A673 (cell line): ENCODE results near the gene ORAI2. TPM values are rescaled to one million over a fixed set of nuclear protein-coding genes. Genes with fewer than 3 reads are reported as not detected.

ENCODE experiments used
- BruUV-seq: library from RNA; stranded (reverse); fragments of 400-500 nt; replicated peaks from 2 replicates; lab custom pipeline; 2021; lab: Mats Ljungman, UMichigan
- CTCF ChIA-PET: fragments of 300-600 bp; sonication (Branson Sonifier 250); formaldehyde crosslinking; loops from one replicate; lab custom pipeline; 2022; ENCODE audit warnings: antibody characterized with exemption; lab: Charles Lee
- POLR2A ChIA-PET: fragments of 300-600 bp; sonication (Branson Sonifier 250); formaldehyde crosslinking; loops from one replicate; lab custom pipeline; 2022; ENCODE audit warnings: antibody characterized with exemption; ENCODE audit not compliant: low non-redundant PET; lab: Charles Lee
- DNase-seq: peaks from one replicate; pipeline ENCODE4 v3.0.0-alpha.2; 2015; ENCODE audit warnings: low spot score
- H3K27ac ChIP-seq: fragments of 200-600 bp; sonication (generic); 2 replicates; pipeline ENCODE4 v1.5.1; 2016; ENCODE audit warnings: mixed run types, low read depth, mild to moderate bottlenecking, mixed read lengths, antibody characterized with exemption, low read length; ENCODE audit not compliant: poor library complexity, severe bottlenecking
- H3K27me3 ChIP-seq: fragments of 200-600 bp; sonication (generic); replicated peaks from 2 replicates; pipeline ENCODE4 v1.6.1; 2017; ENCODE audit warnings: mixed run types, low read depth, mild to moderate bottlenecking, mixed read lengths, antibody characterized with exemption, low read length; ENCODE audit not compliant: insufficient read depth, poor library complexity
- H3K36me3 ChIP-seq: fragments of 200-600 bp; sonication (generic); 2 replicates; pipeline ENCODE4 v1.6.1; 2016; ENCODE audit warnings: mixed run types, mild to moderate bottlenecking, mixed read lengths, antibody characterized with exemption, low read length; ENCODE audit not compliant: insufficient read depth, poor library complexity, severe bottlenecking
- H3K4me1 ChIP-seq: fragments of 200-600 bp; sonication (generic); 2 replicates; pipeline ENCODE4 v1.6.1; 2017; ENCODE audit warnings: mixed run types, mild to moderate bottlenecking, mixed read lengths, antibody characterized with exemption, low read length; ENCODE audit not compliant: insufficient read depth, poor library complexity, severe bottlenecking
- H3K4me3 ChIP-seq: fragments of 200-600 bp; sonication (generic); 2 replicates; pipeline ENCODE4 v1.5.1; 2016; ENCODE audit warnings: low read depth, mixed run types, mild to moderate bottlenecking, mixed read lengths, low read length; ENCODE audit not compliant: poor library complexity, severe bottlenecking
- H3K9me3 ChIP-seq: fragments of 200-600 bp; sonication (generic); 2 replicates; pipeline ENCODE4 v1.6.1; 2016; ENCODE audit warnings: mixed run types, low read depth, mild to moderate bottlenecking, mixed read lengths, antibody characterized with exemption, low read length; ENCODE audit not compliant: poor library complexity, severe bottlenecking
- CTCF ChIP-seq: fragments of 300-800, 200-600 bp; sonication (generic); conservative IDR thresholded peaks from 2 replicates; pipeline ENCODE4 v1.5.1; 2017; ENCODE audit warnings: low read depth, mild to moderate bottlenecking, antibody characterized with exemption, low read length, moderate library complexity, mixed read lengths
- EZH2 ChIP-seq: fragments of 200-600 bp; sonication (generic); IDR thresholded peaks from 2 replicates; pipeline ENCODE4 v1.6.1; 2017; ENCODE audit warnings: borderline replicate concordance, low read depth, mild to moderate bottlenecking, mixed read lengths, antibody characterized with exemption, low read length; ENCODE audit not compliant: poor library complexity, severe bottlenecking
- intact Hi-C: fragments of 100-400 bp; cut with micrococcal nuclease; formaldehyde crosslinking; loops from one replicate; pipeline ENCODE4 v1.10.0; 2022; ENCODE audit not compliant: unreplicated experiment
- total RNA-seq: library from RNA; stranded (reverse); gene quantifications from 2 replicates; pipeline ENCODE4 v1.2.3, GENCODE V29; 2021

The ORAI2 gene
- total RNA-seq, 1 experiment from 2014 or later = 35.2 TPM

- peak overlapping the region; percentile 85 for H3K27ac ChIP-seq
- peaks cover 10% of the 10 kb centered on the region for H3K36me3 ChIP-seq
- CTCF ChIA-PET = no interaction called here
- BruUV-seq = no TSS peak
- peak overlapping the region; percentile 96 for H3K4me3 ChIP-seq
- no peak for TF ChIP-seq CTCF
- no peak for TF ChIP-seq EZH2
- peaks cover 14% of the 10 kb centered on the region for H3K4me1 ChIP-seq
- no peaks in the 10 kb centered on the region for H3K9me3 ChIP-seq
- POLR2A ChIA-PET = no interaction called here
- intact Hi-C loops = no loop called here
- no peak for DNase-seq
- H3K27me3 ChIP-seq = no peaks in the 10 kb centered on the region
Observed at GRCh38 chr7:102466097-102466496, 32.7 kb downstream of the ORAI2 start.

GRCh38 chr7:102467581-102468477 is 34.5 kb downstream of the ORAI2 start:
- no peak for DNase-seq
- ChIA-PET CTCF (no interaction called here), POLR2A (no interaction called here)
- no peaks in the 10 kb centered on the region for H3K27me3 ChIP-seq
- no peak overlapping the region for H3K4me3 ChIP-seq
- TF ChIP-seq CTCF (no peak), EZH2 (no peak)
- peaks cover 18% of the 10 kb centered on the region for H3K36me3 ChIP-seq
- no TSS peak for BruUV-seq
- H3K9me3 ChIP-seq = no peaks in the 10 kb centered on the region
- H3K4me1 ChIP-seq = peaks cover 14% of the 10 kb centered on the region
- H3K27ac ChIP-seq = no peak overlapping the region
- intact Hi-C loops = no loop called here

- Histone ChIP-seq H3K4me1 (peaks cover 10% of the 10 kb centered on the region), H3K27me3 (no peaks in the 10 kb centered on the region), H3K36me3 (peaks cover 26% of the 10 kb centered on the region), H3K27ac (no peak overlapping the region), H3K9me3 (no peaks in the 10 kb centered on the region), H3K4me3 (no peak overlapping the region)
- ChIA-PET POLR2A (interaction anchor here (0.6 kb wide), 1 partner anchor 138 kb away, joined by 3 read pairs; no protein-coding TSS in a partner anchor), CTCF (no interaction called here)
- TF ChIP-seq EZH2 = no peak
- no peak for TF ChIP-seq CTCF
- intact Hi-C loops = no loop called here
- no TSS peak for BruUV-seq
- no peak for DNase-seq
Observed at GRCh38 chr7:102468478-102469350, 35.3 kb downstream of the ORAI2 start.
